NCI-H2196 (cell line): ENCODE results near the gene CHDH.

Experiments
- DNase-seq: peaks from one replicate; lab custom pipeline; 2025; ENCODE audit not compliant: unreplicated experiment; lab: John Stamatoyannopoulos, UW

CHDH gene

GRCh38 chr3:53850895-53851294, 4.7 kb upstream of the CHDH start:
- no peak for DNase-seq

GRCh38 chr3:53849916-53850315, 3.7 kb upstream of the CHDH start:
- no peak for DNase-seq

GRCh38 chr3:53846851-53847155, 584 bp upstream of the CHDH start:
- no peak for DNase-seq

GRCh38 chr3:53845881-53846133, 412 bp downstream of the CHDH start:
- no peak for DNase-seq

GRCh38 chr3:53845103-53845880, 927 bp downstream of the CHDH start:
- DNase-seq = peak; percentile 26

- DNase-seq = no peak
Measured at GRCh38 chr3:53844262-53845102, 1.7 kb downstream of the CHDH start.

- DNase-seq = no peak
Measured at GRCh38 chr3:53843195-53844177, 2.7 kb downstream of the CHDH start.

GRCh38 chr3:53842436-53843194, 3.6 kb downstream of the CHDH start:
- peak; percentile 64 for DNase-seq

GRCh38 chr3:53841296-53841695, 4.9 kb downstream of the CHDH start:
- DNase-seq = no peak

- DNase-seq = no peak
Measured at GRCh38 chr3:53837331-53837730, 8.9 kb downstream of the CHDH start.

- no peak for DNase-seq
Measured at GRCh38 chr3:53836084-53836872, 9.9 kb downstream of the CHDH start.

GRCh38 chr3:53835257-53835656, 11.0 kb downstream of the CHDH start:
- DNase-seq = no peak

GRCh38 chr3:53834429-53835095, 11.7 kb downstream of the CHDH start:
- DNase-seq = no peak

- DNase-seq = no peak
Measured at GRCh38 chr3:53833700-53834099, 12.5 kb downstream of the CHDH start.

GRCh38 chr3:53833053-53833645, 13.1 kb downstream of the CHDH start:
- DNase-seq = no peak

GRCh38 chr3:53830944-53831343, 15.3 kb downstream of the CHDH start:
- DNase-seq = no peak

- no peak for DNase-seq
Measured at GRCh38 chr3:53829605-53830004, 16.6 kb downstream of the CHDH start.

- DNase-seq = no peak
Measured at GRCh38 chr3:53828581-53828980, 17.6 kb downstream of the CHDH start.

- DNase-seq = no peak
Measured at GRCh38 chr3:53826048-53826447, 20.2 kb downstream of the CHDH start.
